Anterior cingulate cortex (tissue), 58 donors: ENCODE measurements around the gene TOMM6.
"Not testable (repeated sequence)": the region's sequence is repeated elsewhere in the genome, so short reads cannot be mapped to it uniquely, and the experiment has no call there.

Source experiments
- DNase-seq, 58 donors: peaks; one replicate each; lab custom pipeline; 2025; lab: John Stamatoyannopoulos, UW

Gene TOMM6

GRCh38 chr6:41759905-41760579, 27.5 kb upstream of the TOMM6 start:
- DNase-seq = no peak

DNA sequence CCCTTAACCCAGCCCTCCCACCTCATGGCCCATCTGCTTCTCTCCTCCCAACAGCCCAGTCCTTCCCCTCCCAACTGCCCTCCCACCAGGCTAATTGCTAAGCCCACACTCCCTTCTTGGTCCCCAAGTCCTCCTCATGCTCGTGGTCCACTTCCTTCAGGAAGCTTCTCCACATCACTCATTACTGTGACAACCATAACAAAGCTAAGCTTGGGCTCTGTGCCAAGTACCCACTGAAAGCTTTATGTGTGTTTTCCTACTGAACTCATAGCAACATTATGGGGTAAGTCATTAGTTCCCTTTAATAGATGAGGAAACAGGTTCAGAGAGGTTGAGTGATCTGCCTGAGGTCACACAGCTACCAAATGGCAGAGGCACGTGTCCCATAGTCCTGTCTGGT, 24.0 kb upstream of the TOMM6 start:
- DNase-seq = no peak

- not testable (repeated sequence) for DNase-seq
These were observed 21.3 kb upstream of the TOMM6 start for GRCh38 chr6:41766043-41766664.

GRCh38 chr6:41767112-41767833, 20.2 kb upstream of the TOMM6 start:
- DNase-seq = no peak

DNA sequence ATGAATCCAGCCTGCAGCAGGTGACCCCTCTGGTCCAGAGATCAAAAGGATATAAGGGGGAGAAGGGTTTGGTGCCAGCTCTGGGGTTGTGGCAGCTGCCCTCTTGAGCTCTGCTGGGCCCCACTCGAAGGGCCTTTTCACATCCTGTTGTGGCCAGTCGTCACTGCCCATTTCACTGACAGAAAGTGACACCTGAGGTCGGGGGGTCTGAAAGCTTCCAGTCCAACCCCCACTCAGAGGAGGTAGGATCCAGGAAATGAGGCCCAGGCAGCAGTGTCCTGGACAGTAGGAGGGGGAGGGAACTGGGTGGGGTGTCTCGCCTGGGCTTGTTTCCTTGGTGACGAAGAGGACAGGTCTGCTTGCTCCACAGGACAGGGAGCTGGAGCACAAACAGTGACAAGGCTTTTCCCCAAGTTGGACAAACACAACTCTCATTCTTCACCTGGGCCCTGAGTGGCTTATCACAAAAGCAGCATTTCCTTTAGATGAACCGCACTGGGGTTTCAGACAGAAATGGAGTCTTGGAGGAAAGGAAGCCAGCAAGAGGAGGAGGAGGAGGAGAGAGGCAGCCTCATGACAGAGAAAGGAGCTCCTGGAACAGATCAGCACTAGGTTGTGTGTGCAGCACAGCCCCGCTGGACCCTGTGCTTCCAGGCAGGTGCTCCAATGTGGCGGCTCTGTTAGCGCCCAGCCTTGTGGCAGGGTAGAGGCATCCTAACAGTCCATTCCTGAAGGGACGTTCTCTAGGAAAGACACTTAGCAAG, 18.8 kb upstream of the TOMM6 start:
- no peak for DNase-seq

DNA sequence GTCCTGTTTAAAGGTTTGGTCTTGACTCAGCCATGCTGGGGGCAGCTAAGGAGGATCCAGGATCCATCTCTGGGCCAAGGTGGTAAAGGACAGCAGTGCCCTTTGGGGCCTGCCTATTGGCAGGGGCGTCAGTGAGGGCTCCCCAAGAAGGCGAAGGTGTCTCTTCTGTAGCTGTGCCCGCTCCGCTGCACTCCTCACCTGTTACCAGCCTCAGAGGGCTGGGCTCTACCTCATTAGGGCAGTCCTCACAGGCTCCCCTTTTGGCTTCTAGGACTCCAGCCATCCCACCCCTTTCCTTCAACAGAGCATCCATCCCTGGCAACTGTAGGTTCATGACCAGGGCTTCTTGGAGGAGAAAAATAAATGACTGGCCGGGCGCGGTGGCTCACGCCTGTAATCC, 18.1 kb upstream of the TOMM6 start:
- DNase-seq = no peak

DNA sequence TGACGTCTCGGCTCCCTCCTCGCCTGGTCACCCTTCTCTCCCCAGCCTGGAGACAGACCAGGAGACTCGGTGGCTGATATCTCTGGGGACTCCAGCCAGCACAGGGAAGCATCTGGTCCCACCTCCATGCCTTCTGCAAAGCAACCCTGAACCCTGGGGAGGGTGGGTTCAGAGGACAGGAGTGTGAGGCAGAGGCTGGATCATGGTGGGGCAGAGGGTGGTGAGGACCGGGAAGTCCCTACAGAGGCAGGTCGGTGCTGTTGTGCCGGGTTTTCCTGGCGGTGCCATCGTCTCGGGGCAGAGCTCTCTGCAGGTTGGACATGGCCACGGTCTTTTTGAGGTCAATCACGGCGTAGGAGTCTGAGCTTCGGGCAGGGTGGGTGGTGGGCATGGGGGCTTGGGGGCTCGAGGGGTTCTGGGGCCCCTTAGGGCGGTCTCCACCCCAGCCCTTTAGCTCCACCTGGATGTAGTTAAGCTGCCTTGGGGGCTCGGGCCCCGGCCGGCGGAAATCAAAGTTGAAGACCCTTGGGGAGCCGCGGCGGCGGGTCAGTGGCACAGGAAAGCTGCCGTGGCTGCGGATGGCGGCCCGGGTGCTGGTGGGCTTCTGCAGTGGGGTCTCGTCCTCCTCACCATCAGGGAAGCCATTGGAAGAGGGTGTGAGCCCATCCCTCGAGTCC, 17.0 kb upstream of the TOMM6 start:
- DNase-seq = no peak

DNA sequence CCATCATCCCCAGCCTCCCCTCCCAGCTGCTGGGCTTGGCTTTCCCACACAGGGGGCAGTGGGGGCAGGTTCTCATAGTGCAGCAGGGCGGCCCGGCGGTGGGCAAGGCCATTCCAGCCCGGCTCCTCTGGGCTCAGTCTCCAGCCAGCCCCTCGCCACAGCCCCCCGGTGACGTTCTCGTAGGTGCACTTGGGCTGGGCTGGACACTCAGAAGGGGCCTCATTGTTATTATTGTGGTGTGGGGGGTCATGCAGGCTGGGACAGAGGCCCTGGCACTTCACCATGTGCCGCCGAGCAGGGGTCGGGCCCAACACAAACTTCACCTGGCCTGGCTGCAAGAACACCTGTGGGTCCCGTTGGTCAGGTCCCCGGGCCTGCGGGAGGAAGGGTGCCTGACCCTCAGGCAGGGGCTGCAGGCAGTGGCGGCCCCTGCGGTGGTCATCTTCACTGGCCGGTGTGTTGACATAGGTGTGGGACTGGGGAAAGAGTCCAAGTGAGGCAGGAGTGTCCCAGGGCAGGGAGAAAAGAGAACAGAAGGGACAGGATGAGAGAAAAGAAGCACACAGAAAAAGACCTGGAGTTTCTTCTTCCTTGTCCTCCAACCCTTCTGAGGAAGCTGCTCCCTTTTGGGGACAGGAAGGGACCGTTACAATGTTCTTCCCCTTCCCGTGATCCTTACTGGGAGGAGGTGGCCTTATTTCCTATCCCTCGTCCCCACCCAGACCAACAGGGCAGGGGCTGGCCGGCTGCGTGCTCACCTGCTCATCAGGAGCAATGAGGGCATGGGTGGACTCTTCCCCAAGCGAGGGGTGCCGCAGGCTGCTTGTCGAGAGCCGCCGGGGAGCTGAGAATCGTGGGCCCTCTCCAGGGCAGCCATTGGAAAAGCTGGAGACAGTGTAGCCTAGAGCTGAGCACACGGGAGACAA, 16.2 kb upstream of the TOMM6 start:
- no peak for DNase-seq

DNA sequence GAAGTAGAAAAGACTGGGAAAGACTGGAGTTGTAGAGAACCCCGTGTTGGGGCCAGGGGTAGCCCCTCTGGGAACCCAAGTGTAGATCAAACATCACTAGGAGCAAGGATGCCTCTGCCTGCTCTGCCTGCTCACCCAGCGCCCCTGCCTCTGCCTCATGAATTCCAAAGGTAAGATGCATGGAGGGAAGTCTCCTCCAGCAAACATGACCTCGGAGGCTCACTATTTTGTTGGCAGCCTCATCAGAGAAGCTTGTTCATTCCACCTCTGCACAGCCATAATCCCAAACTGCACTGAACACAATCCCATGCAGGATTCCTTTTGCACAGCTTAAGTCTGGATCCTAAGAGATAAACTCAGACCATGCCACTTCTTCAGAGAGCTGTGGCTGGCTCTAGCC, 12.7 kb upstream of the TOMM6 start:
- no peak for DNase-seq

DNA sequence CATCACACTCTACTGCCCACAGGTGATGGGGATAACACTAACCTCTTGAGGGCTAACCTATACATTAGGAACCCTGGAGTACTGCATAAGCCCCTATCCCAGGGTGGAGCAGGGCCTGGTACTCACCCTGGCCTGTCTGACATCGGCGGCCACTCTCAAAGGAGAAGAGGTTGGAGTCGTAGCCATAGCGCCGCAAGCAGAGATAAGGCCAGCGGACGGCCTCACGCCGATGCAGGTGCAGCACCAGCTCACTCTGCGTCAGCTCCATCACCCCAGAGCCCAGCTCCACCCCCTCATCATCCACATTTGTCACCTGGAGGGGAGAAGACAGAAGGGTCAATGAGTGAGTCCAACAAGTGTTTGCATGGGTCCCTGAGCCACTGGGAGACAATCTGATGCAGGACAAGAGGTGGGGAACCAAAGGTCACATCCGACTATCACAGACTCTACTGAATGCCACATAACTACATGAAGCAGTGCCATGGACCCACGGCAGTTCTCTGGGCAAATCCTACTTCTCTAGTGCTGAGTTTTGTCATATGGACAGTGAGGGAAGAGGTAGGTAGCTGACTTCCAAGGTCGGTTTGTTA, 12.1 kb upstream of the TOMM6 start:
- no peak for DNase-seq

DNA sequence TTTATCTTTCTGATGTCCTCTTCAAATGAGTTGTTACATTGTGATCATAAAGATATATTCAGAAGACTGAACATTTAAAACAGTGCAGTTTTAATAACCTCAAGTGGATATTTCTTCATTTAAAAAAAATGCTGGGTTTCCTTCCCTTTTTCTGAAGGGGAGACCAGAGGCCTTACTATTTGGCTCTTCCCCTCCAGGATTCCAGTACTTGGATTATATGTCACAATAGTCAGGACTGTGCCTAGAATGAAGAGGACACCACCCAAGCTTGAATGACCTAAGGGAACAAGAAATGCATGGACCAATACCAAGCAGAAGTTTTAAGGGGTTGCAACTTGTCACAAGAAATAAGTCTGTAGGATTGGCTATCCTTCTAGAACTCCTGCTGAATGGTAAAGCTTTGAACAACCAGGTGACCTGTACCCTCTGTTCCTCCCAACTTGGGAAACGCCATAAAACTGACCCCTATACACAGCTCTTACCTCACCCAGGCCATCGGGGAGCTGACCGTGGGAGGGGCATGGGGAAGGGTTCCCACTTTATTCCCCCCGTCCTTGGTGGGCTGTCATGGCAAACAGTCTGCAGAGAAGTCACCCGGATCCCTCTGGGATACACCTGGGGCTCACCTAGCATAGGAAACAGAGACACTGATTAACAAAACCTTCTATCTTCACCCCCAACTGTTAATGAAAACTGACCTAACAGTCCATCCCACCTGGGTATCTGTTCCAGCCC, 9.8 kb upstream of the TOMM6 start:
- no peak for DNase-seq

GRCh38 chr6:41778895-41779294, 8.6 kb upstream of the TOMM6 start:
- no peak for DNase-seq

- peak in 4 of 58 donors; percentile 15 to 67 (median 40) for DNase-seq
These were observed 8.2 kb upstream of the TOMM6 start for GRCh38 chr6:41779336-41779735.

DNA sequence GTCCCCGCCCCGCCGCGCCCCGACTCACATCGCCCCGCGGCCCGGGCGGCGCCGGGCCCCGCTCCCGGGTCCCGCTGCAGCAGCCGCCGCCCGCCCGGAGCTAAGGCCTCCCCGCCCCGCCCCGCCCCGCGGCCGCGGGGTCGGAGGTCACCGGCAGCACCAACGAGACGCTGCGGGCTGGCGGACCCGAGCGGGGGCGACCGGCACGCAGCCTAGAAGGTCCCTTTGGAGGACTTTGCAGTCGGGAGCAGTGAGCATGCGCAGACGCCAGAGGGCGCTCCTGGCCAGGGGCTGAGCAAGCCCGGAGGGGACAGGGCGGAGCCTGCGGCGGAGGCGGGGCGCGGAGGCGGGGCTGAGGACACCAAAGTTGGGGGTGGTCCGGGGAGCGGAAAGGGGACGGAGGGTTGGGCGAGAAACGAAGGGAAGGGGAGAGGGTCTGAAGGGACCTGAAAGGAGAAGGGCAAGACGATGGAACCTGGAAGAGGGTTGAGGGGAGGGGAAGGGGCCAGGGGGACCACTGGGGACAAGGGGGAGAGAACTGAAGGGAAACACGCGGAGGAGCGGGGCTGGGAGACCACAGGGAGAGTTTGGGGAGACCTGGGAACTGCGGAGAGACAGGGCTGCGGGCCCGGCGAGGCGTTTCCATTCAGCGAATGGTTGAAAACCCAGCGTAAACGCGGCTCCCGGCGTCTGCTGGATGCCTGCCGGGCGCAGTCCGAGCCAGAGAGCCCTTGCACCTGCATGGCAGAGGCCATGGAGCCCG, 7.5 kb upstream of the TOMM6 start, which contains the start of gene FRS3:
FRS3 (minus strand) TSS at position 113 of the 763 bp plus-strand sequence. CDS start 2,913 bp downstream, outside the sequence.
- peak; percentile 87 to 99 (median 97) for DNase-seq

DNA sequence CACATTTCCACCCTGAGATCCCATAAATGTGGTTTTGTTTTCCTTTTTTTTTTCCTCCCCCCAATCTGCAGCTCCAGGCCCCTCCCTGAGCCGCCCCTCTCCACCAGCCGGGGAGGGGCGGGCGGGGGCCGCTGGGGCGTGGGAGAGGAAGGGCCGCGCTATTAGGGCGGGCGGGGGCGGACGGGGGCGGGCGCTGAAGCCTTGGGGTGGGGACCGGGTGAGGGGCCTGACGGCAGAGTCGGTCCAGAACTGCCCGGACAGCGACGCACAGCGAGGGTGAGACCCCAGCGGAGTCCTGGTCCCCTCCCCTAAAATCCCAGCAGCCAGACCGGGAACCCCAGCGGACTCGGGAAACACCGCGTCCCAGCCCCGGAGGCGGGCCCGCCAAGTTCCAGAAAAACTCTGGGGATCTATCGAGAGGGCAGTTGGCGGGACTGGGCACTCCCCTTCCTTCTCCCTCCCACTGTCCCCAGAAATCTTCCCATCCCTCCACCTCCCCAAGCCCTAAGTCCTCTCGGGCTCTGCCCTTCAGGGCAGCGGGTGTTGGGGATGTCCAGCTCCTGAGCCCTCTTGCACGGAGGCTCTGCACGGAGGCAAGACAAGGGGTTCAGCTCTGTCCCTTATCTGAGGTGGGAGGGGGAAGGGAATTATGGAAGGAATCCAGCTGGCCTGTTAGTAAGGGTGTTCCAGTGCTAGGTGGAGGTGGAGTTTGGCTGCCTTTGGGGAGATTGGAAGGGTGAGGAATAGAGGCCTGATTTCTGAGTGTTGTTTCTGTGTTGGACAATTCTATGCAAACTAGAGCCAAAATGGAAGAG, 6.7 kb upstream of the TOMM6 start, which contains the start of gene PRICKLE4:
PRICKLE4 (plus strand) TSS at position 232 of the 815 bp plus-strand sequence. CDS start 2,692 bp downstream, outside the sequence.
- peak in 12 of 58 donors; percentile 22 to 47 (median 32) for DNase-seq

- DNase-seq = peak in 1 of 58 donors; percentile 34
These were observed 6.1 kb upstream of the TOMM6 start for GRCh38 chr6:41781366-41781730.
